ENCODE measurements around the gene JAKMIP1.

- TF ChIP-seq EGR1 (IDR thresholded peaks at IDR 0.05) (no peak), FOXM1 (IDR thresholded peaks at IDR 0.05; ENCODE audit: borderline replicate concordance, low read depth) (no peak), REST (IDR thresholded peaks at IDR 0.05; ENCODE audit: low read depth) (no peak), TAF1 (IDR thresholded peaks at IDR 0.05; ENCODE audit: low read depth) (no peak), EP300 (IDR thresholded peaks at IDR 0.05; ENCODE audit: borderline replicate concordance) (no peak), YY1 (IDR thresholded peaks at IDR 0.05; ENCODE audit: low read depth) (no peak), RAD21 (IDR thresholded peaks at IDR 0.05; ENCODE audit: low read depth) (no peak), TCF12 (IDR thresholded peaks at IDR 0.05; ENCODE audit: low read depth) (no peak), TEAD4 (IDR thresholded peaks at IDR 0.05) (no peak)
- TF ChIP-seq, protein P1, sequence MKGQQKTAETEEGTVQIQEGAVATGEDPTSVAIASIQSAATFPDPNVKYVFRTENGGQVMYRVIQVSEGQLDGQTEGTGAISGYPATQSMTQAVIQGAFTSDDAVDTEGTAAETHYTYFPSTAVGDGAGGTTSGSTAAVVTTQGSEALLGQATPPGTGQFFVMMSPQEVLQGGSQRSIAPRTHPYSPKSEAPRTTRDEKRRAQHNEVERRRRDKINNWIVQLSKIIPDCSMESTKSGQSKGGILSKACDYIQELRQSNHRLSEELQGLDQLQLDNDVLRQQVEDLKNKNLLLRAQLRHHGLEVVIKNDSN (IDR thresholded peaks at IDR 0.05), result no peak
Measured at GRCh38 chr4:6078560-6078959, 121.8 kb downstream of the JAKMIP1 start.
